GM23248 (cell line): ENCODE results near the gene CTNNA2.

ENCODE experiments used
- EZH2 ChIP-seq: fragments of 200-600 bp; sonication (generic); IDR thresholded peaks from 2 replicates; pipeline ENCODE4 v1.6.1; 2018; ENCODE audit warnings: antibody characterized with exemption, mild to moderate bottlenecking; ENCODE audit not compliant: insufficient read depth, poor library complexity, severe bottlenecking
- EZH2phosphoT487 ChIP-seq: fragments of 200-600 bp; sonication (generic); IDR thresholded peaks from 2 replicates; pipeline ENCODE4 v1.6.1; 2018; ENCODE audit warnings: antibody characterized with exemption, moderate library complexity, mild to moderate bottlenecking, low read depth; ENCODE audit not compliant: insufficient read depth

DNA sequence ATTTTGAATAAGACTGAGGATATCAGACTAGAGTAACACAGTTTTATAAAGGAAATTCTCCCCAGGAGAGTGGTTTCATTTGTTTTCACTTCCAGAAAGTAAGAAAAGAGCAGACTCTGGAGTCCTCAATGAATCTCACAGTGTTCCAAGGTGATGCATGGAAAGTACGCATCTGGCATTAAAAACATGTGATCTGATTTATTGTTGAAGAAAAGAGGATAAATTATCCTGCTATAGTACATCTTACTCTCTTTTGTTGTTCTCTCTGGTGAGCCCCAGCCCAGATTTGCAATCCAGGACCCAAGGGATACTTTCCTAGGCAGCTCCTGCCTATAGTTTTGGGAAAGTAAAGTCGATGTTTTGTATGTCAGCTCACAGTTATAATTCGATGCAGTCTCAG lies 285.9 kb downstream of the CTNNA2 start:
- TF ChIP-seq EZH2phosphoT487: no peak
- no peak for TF ChIP-seq EZH2
